NCI-H524 treated with DMSO at 0.1 percent for 48 hours (cell line): Measurements from ENCODE around the gene RFFL.
"Not testable (repeated sequence)": the region's sequence is repeated elsewhere in the genome, so short reads cannot be mapped to it uniquely, and the experiment has no call there.

Source experiments
- DNase-seq: peaks from one replicate; lab custom pipeline; 2025; lab: John Stamatoyannopoulos, UW

RFFL gene

DNA sequence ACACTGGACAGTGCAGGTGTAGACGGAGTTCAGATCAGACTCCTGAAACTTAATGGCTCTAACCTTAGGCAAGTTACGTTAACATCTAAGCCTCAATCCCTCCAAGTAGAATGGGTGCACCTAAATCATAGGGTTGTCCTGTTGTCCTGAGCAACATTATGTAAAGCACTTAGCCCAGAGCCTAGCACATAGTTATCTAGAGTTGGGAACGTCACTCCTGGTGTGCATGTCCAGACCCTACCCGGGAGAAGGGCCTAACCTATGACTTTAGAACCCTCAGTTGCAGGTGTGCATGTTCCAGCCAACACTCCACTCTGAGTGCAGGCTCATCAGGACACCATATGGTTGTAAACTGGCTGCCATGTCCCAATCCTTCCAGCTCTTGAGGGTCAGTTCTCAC is 57.2 kb downstream of the RFFL start:
- DNase-seq, result no peak

DNA sequence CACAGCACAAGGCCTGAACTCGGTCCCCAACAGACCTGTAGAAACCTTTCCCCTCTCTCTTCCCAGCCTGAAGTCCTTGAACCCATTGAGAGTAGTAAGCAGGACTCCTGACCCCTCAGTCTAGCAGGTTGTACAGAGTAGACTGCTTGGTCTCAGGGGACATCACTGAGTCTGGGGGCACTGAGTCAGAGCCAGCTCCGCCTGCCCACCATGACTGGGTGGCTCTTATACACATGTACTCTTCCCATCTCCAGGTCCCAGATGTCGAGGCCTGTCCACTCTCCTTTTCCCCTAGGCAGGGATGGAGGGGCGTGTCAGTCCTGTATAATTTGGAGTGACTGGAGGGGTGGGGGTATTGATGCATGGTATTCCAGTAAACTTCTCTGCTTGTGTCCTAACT is 59.7 kb downstream of the RFFL start:
- DNase-seq, result no peak

DNA sequence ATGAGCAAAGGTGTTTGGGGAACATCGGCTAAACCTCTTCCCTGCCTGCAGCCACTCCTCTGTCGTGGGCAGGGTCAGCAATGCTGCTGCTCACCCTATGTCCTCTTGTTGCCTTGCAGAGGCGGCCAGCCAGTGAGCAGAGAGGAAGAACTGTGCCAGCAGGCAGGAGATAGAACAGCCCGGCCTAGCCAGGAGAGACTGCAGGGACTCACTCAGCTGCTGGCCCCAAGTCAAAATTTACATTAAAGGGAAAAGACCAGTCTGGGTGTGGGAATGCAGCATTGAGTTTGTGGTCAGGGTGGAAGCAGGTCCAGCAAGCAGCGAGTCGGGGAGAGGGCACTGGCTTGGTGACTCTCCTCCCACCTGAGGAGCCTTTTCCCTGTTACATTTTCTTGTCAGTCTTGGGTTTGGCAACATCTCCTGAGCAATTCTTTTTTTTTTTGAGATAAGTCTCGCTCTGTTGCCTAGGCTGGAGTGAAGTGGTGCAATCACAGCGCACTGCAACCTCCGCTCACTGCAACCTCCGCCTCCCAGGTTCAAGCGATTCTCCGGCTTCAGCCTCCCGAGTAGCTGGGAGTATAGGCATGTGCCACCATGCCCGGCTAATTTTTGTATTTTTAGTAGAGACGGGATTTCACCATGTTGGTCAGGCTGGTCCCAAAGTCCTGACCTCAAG is 60.5 kb downstream of the RFFL start:
- no peak for DNase-seq

DNA sequence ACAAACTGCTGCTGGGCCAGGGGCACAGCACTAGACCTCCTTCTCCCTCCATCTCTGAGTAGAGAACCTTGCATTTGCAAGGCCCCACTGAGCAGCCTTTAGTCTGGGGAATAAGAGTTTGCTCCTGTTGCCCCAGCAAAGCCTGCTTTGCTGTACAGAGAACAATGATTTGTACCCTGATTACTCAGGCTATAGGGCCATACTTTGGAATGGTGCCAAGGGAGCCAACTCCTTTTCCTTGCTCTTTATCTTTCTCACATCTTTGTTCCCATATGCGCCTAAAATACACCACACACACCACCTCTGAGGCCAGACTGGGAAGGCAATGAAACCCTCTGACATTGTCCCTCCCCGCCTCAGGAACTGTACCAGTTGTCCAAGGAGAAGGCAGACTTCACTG is 62.0 kb downstream of the RFFL start:
- DNase-seq, result no peak

DNA sequence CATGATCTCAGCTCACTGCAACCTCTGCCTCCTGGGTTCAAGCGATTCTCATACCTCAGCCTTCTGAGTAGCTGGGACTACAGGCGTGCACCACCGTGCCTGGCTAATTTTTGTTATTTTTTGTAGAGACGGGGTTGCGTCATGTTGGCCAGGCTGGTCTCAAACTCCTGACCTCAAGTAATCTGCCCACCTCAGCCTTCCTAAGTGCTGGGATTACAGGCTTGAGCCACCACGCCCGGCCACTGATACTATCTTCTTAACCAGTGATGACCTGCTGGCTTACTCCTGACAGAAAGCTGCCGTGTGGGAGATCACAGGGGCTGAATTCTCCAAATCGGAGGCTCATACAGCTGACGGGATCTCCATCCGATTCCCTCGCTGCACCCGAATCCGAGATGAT is 62.5 kb downstream of the RFFL start:
- not testable (repeated sequence) for DNase-seq

DNA sequence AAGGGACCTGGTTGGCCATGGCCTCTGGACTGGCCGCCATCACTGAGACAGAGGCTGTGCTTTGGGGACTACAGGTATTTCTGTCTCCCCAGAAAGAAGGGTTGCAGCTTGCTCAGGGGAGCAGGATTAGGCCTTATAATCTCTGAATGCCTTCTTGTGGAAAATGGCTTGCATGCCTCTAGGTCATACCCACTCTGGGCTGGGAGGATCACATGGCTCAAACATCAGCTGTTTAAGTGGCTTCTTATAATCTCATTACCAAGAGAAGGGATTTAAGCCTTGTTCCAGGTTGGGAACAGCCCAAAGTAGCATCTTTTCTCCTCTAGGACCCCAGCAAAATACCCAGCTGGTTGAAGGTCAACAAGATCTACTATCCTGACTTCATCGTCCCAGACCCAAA is 64.1 kb downstream of the RFFL start:
- DNase-seq, result no peak

DNA sequence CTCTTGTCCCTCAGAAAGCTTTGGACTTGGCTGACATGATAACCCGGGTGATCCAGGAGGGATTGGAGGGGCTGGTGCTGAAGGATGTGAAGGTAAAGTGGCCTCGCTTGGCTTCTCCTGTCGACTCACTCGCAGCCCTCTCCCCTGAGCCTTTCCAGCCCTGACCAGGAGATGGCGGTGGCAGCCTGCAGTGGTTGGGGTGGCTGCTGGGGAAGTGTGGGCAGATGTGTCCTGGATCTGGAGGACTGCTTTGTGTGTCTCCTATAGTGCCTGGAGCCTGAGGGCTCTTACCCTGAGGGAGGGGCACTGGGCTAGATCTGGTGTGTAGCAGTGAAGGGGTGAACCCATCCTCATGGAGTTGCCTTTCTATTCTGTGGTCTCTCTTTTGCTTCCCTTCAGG is 65.3 kb downstream of the RFFL start:
- no peak for DNase-seq

DNA sequence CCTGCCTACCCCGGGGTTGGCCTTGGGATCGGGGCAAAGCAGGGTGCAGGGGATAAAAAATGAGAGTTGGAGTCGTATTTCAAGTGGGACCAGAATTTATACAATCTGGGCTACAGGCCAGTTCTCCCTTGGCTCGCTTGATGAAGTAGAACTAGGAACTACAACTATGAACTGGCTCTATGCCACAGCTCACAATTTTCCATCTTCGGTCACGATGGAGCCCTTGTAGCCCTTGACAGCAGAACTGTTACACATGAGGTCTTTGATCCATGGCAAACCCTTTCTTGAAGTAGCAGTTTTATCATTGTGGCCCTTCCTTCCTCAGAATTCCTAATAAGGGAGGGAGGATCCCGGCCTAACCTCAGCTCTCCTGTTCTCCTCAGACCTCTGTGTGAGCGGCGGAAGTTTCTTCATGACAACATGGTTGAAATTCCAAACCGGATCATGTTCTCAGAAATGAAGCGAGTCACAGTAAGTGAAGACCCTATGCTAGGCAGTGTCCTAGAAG is 66.1 kb downstream of the RFFL start:
- no peak for DNase-seq

DNA sequence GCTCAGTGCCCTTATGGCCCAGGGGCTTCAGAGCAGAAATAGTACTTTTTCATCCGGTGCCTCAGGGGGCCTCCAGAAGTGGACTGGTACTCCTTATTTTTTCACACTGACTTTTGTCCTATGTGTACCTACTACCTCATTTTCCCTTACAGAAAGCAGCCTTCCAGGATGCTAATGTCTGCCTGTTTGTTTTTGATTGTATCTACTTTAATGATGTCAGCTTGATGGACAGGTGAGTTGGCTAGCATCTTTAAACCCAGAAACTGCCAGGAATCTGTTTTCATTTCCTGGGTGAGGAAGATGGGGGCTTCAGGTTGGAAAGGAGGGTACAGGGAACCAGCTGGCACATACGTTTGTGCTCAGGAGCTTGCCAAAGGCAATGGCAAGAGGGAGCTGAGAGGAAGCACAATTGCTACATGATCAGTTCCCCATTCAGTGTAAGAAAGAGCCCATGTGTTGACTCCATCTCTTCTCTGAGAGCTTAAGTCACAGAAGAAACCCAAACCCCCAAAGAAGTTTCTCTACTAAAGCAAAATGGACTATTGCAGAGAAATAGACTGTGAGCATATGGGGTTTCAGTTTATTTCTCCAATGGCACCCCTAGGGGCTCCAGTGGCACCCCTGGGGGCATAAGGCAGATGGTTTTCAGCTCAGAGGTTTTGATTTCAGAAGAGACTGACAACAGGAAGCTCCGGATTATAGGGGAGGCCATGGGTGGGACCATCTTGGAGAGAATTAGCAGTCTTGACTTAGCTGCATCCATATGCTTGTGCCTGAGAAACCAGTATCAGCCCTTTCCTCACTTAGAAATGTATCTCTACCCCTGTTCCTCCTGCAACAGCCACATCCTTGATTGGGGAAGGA is 66.9 kb downstream of the RFFL start:
- no peak for DNase-seq

DNA sequence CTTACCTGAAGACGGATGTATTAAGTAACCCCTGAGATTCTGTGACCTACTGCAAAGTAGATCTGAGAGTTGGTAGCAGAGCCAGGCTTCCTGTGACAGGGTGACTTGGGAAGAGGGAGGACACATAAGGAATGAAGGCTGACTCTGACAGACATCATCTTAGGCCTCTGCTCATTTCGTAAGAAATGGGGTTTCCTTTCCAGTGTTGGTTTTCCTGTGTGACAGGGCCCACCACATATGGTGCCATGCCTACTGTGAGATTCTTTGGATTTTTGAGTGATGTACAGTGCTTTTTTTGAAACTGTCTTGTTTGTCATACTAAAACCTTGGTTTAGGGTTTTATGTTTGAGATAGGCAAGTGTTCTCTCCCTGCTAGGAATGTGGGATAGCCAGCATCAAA is 70.5 kb downstream of the RFFL start:
- no peak for DNase-seq

DNA sequence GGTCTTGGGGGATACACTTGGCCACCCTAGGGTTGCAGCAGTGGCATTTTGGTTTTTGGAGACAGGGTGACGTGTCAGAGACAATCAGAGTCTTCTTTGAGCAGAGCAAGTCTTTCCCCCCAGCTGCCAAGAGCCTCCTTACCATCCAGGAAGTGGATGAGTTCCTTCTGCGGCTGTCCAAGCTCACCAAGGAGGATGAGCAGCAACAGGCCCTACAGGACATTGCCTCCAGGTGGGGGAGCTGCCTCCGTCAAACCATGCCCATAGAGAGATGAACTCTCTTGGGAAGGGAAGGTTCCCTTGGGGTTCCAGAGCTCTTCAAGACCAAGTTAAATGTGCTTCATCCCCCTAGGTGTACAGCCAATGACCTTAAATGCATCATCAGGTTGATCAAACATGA is 71.9 kb downstream of the RFFL start:
- DNase-seq, result no peak

DNA sequence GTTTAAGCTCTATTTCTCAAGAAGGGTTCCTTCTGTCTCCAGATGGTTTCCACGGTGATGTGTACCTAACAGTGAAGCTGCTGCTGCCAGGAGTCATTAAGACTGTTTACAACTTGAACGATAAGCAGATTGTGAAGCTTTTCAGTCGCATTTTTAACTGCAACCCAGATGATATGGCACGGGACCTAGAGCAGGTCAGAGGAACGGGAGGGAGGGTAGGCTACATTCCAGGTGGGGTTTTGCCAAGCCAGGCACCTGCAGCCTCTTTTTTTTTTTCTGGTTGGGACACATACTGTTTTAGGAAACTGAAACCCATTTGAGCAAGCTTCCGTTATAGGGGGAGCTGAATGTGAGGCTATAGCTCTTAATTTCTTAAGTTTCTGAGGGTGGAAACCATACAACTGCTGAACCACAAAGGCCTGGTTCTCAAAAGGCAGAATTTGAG is 72.6 kb downstream of the RFFL start:
- no peak for DNase-seq

DNA sequence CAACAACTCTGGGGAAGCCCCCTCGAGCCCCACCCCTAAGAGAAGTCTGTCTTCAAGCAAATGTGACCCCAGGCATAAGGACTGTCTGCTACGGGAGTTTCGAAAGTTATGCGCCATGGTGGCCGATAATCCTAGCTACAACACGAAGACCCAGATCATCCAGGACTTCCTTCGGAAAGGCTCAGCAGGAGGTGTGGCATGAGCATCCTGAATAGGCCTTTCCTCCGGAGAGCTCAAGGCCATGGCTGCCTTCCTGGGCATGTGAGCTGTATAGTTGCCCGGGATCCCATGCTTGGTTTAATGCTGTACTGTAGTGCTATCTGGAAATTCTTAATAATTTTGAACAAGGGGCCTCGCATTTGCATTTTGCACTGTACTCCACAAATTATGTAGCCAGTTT is 74.0 kb downstream of the RFFL start:
- DNase-seq, result no peak

DNA sequence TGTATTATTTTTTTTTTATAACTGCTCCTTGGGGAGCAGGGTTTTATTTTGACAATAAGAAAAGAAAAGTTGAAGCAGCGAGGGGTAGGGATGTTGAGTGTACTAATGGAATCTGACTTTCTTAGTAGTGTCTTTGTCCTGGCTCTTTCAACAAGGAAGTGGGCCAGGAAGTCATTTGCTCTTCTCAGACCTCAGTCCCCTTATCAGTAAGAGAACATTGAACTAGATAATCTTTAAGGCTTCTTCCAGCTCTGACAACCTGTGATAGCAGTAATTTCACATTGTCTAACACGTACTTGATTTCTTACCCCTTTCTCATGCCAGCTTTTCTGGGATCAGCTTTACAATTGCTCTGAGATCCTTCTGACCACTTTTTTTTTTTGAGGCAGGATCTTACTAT is 74.9 kb downstream of the RFFL start:
- no peak for DNase-seq

DNA sequence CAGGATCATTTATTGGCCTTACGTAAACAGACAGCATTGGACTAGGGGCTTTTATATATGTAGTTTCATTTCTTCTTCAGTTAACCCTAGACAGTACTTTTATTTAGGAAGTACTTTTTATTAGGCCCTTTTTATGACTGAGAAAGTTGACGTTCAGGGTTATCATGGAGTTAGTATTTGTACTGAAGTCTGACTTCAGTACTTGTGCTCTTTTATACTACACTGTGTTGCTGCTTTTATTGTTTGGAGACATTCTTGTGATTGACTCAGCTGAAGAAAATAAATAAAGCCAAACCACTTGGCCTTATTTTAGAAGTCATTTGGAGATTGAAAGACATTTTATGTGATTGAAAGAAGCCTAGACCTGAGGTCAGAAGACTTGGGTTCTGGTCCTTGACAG is 76.3 kb downstream of the RFFL start:
- DNase-seq, result no peak

DNA sequence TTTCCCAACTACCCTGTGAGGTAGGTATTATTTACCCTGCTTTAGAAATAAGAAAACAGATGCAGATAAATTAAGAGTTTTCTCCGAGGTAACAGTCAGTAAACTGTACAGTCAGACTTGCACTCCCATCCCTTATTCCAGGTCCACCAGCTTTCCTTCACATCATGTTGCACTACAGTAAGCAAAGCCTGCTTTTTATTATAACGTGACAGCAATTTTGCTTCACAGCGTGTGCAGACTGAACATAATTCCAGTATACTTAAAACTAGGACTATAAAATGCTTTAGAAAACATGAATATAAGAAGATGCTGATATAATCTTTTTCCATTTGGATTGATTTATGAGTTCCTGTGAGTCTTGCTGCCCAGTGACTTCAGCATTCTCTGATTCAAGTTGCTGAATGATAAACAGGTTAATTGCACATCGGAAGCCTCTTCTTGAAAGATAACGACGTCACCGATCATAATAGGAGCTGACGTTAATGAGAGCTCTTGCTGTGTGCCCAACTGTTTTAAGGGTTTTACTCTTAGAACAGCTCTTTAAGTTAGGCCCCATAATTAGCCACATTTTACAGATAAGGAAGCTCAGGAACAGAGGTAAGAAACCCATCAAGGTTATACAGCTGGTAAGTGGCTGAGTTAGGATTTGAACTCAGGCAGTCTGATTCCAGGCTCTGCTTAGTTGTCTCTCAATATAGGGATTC is 81.8 kb downstream of the RFFL start:
- DNase-seq, result no peak

DNA sequence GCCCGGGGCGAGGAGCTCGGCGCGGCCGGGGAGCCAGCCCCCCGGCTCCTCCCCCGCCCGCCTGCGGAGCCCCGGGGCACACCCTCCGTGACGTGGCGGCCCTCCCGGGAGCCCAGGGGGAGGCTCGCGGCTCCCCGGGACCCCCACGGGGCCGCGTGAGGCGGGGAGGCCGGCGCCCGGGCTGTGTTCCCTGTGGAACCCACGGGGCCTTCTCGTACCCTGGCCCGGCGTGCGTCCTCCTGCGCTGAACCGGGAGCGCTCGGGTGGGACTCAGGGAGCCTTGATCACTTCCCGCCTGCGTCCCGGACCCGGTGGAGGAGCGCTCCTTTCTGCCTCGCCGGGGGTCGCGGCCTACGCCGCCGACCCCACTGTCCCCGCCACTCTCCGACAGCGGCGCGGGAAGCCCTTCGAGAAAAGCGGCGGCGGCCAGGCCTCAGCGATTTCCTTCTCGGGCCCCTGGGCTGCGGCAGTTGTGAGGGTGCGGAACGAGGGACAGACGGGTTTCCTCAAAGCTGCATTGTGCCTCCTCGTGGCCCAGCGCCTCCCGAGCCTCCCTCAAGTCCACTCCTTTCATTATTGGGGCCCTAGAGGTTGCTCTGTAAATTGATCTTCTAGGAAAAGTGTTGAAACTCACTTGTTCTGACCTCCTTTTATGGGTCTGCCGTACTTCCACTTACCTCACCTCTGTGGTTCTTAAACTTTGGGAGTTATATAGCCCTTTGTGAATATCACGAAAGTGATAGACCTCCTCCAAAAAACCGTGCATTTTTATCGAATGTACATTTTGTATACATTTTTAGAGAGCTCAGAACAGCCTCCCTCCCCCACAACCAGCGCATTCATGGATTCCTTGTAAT is 82.6 kb downstream of the RFFL start:
- DNase-seq, result peak; percentile 27

DNA sequence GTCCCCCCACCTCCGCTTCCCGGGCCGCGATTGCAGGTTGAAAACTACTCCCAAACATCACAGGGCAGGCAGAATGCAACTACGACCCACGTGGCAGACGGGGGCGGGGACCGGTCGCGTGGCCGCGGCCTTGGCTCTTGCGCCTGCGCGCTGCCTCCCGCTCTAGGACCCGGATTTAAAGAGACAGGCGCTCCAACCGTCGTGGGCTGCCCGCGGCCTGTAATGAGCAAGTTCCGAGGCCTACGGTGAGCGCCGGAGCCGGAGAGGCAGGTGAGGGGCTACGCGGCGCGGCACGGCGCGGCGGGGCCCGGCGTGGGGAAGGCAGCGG is 83.2 kb downstream of the RFFL start, which contains the start of gene LIG3:
Gene LIG3, plus strand, starts transcription at position 160 of the 328 bp plus-strand sequence. CDS start 2,494 bp downstream, outside the sequence.
- DNase-seq, result peak; percentile 68

DNA sequence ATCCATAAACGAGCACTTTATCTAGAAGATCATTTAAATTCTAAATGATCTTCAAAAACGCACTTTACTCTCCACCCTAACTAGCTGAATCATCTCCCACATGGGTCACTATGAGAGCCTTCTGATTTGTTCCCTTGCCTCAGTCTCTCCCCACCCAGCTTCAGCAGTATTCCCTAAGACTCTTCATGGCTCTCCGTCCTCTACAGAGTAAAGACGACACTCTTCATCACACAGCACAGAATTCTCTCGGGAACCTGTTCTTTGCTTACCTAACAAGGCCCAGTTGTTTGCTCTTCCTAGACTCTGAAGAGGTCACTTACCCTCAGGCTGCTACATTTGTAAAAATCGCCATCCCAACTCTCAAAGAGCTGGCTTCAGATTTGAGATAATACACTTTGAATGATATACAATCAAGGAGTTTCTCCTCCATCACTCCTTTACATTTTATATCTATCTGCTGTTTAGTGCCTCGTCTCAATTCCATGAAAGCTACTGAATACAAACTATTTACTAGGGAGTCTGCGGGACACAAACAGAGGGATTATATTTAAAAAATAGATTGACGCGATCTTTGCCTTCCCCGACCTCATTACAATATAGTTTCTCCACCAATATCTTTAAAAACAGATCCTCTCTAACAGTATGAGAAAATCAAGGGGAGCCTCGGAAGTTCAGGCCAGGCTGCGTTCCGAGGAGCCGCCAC is 83.7 kb downstream of the RFFL start:
- DNase-seq, result no peak

DNA sequence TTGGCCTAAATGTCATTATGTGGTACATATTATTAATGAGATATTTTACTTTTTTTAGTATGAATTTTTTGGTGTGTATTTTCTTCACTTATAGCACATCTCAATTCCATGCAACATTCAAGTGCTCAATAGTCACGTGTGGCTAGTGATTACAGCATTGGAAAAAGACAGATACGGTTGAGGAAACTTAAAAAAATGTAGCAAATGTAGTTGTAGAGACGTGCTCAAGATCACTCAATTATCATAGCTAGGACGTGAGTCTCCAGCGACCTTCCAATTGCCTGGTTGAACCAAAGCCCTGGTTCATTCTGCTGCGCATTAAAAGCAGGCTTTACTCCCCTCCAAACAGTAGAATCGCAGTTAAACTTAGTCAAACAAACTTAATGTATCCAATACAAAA is 84.4 kb downstream of the RFFL start:
- DNase-seq, result no peak
